Vagina (tissue), 2 donors: ENCODE results near the gene USP17L5. TPM values are rescaled to one million over a fixed set of nuclear protein-coding genes. Genes with fewer than 3 reads are reported as not detected.
"Not testable (repeated sequence)": the region's sequence is repeated elsewhere in the genome, so short reads cannot be mapped to it uniquely, and the experiment has no call there.

Experiments
- DNase-seq, 2 donors: peaks; one replicate each; pipeline ENCODE4 v3.0.0-alpha.2; 2017; ENCODE audit errors: extremely low spot score in 2 of 2
- H3K27ac ChIP-seq: fragments of 200-600 bp; sonication (generic); one replicate; pipeline ENCODE4 v1.5.1; 2019
- H3K27me3 ChIP-seq: fragments of 200-600 bp; sonication (generic); one replicate; pipeline ENCODE4 v1.5.1; 2019
- H3K36me3 ChIP-seq, 2 donors: fragments of 200-600 bp; sonication (generic); one replicate each; pipeline ENCODE4 v1.5.1; 2017 to 2019
- H3K4me1 ChIP-seq: fragments of 200-600 bp; sonication (generic); one replicate; pipeline ENCODE4 v1.5.1; 2019
- H3K4me3 ChIP-seq, 2 donors: fragments of 200-600 bp; sonication (generic); 1 replicate in 1 of 2; 2 replicates in 1 of 2; pipeline ENCODE4 v1.5.1; 2016 to 2019
- H3K9me3 ChIP-seq: fragments of 200-600 bp; sonication (generic); one replicate; pipeline ENCODE4 v1.5.1; 2019
- intact Hi-C: fragments of 100-400 bp; cut with DNase I; formaldehyde crosslinking; loops from one replicate; pipeline ENCODE4 v1.15.1; 2023
- total RNA-seq: library from RNA; depleted of rRNA; stranded (reverse); fragments of >200 nt; gene quantifications from one replicate; pipeline ENCODE4 v1.2.3, GENCODE V29; 2016

USP17L5 gene, protein sequence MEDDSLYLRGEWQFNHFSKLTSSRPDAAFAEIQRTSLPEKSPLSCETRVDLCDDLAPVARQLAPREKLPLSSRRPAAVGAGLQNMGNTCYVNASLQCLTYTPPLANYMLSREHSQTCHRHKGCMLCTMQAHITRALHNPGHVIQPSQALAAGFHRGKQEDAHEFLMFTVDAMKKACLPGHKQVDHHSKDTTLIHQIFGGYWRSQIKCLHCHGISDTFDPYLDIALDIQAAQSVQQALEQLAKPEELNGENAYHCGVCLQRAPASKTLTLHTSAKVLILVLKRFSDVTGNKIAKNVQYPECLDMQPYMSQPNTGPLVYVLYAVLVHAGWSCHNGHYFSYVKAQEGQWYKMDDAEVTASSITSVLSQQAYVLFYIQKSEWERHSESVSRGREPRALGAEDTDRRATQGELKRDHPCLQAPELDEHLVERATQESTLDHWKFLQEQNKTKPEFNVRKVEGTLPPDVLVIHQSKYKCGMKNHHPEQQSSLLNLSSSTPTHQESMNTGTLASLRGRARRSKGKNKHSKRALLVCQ
- total RNA-seq: not detected

DNA sequence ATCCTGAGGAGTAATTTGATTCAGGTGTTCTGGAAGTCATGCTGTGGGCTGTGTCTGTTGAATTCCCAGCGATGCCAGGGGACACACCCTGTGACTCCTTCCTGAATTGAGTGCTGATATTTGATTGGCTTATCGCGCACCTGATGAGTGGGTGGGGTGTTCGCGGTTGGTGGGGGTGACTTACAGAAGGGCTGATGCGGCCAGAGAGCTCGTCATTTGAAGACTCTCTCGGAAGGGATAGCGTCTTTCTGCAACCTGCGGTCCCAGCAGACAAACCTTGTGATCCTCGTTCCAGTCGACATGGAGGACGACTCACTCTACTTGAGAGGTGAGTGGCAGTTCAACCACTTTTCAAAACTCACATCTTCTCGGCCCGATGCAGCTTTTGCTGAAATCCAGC, at the start of gene USP17L5:
USP17L5 (plus strand) TSS at position 301 of the 400 bp plus-strand sequence; CDS start at position 301, 0 bp downstream.
- DNase-seq, H3K4me1 ChIP-seq, intact Hi-C loops: not testable (repeated sequence)

DNA sequence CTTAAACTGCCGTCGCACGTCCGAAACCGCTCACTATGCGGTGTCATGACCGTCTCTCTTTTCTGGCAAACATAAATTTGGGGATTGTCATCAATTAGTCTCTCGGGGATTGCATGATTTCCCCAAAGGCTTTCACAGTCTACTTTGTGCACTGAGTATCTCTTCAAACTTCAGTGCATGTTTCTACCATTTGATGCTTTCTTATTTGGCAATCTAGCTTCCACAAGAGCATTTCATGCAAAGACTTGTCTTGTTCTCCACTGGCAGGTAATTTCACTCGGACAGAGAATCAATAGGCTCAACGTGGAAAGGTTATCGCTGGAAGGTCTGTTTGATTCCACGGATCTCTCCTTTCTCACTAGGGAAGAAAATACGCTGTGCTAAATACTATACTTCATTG, 15.0 kb upstream of the USP17L5 start:
- H3K4me3 ChIP-seq, intact Hi-C loops, H3K36me3 ChIP-seq, H3K27ac ChIP-seq, H3K27me3 ChIP-seq, DNase-seq, H3K9me3 ChIP-seq, H3K4me1 ChIP-seq: not testable (repeated sequence)

More for the DNA sequence above, at the start of gene USP17L5:
- H3K27me3 ChIP-seq, H3K27ac ChIP-seq, H3K4me3 ChIP-seq, H3K36me3 ChIP-seq, H3K9me3 ChIP-seq: not testable (repeated sequence)

DNA sequence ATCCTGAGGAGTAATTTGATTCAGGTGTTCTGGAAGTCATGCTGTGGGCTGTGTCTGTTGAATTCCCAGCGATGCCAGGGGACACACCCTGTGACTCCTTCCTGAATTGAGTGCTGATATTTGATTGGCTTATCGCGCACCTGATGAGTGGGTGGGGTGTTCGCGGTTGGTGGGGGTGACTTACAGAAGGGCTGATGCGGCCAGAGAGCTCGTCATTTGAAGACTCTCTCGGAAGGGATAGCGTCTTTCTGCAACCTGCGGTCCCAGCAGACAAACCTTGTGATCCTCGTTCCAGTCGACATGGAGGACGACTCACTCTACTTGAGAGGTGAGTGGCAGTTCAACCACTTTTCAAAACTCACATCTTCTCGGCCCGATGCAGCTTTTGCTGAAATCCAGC, 14.3 kb upstream of the USP17L5 start, which contains the start of gene USP17L24:
USP17L24 (plus strand) TSS at position 301 of the 400 bp plus-strand sequence; CDS start at position 301, 0 bp downstream.
- DNase-seq, intact Hi-C loops, H3K36me3 ChIP-seq, H3K27ac ChIP-seq, H3K4me1 ChIP-seq, H3K4me3 ChIP-seq, H3K9me3 ChIP-seq, H3K27me3 ChIP-seq: not testable (repeated sequence)

DNA sequence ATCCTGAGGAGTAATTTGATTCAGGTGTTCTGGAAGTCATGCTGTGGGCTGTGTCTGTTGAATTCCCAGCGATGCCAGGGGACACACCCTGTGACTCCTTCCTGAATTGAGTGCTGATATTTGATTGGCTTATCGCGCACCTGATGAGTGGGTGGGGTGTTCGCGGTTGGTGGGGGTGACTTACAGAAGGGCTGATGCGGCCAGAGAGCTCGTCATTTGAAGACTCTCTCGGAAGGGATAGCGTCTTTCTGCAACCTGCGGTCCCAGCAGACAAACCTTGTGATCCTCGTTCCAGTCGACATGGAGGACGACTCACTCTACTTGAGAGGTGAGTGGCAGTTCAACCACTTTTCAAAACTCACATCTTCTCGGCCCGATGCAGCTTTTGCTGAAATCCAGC, 9.6 kb upstream of the USP17L5 start, which contains the start of gene USP17L25:
USP17L25 (plus strand) TSS at position 301 of the 400 bp plus-strand sequence; CDS start at position 301, 0 bp downstream.
- not testable (repeated sequence) for H3K36me3 ChIP-seq, H3K27me3 ChIP-seq

DNA sequence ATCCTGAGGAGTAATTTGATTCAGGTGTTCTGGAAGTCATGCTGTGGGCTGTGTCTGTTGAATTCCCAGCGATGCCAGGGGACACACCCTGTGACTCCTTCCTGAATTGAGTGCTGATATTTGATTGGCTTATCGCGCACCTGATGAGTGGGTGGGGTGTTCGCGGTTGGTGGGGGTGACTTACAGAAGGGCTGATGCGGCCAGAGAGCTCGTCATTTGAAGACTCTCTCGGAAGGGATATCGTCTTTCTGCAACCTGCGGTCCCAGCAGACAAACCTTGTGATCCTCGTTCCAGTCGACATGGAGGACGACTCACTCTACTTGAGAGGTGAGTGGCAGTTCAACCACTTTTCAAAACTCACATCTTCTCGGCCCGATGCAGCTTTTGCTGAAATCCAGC, 4.8 kb upstream of the USP17L5 start, which contains the start of gene USP17L26:
USP17L26 (plus strand) TSS at position 301 of the 400 bp plus-strand sequence; CDS start at position 301, 0 bp downstream.
- H3K27me3 ChIP-seq, intact Hi-C loops, DNase-seq: not testable (repeated sequence)

More for the DNA sequence above, 9.6 kb upstream of the USP17L5 start, which contains the start of gene USP17L25:
- H3K9me3 ChIP-seq, intact Hi-C loops, DNase-seq, H3K4me1 ChIP-seq, H3K4me3 ChIP-seq, H3K27ac ChIP-seq: not testable (repeated sequence)

DNA sequence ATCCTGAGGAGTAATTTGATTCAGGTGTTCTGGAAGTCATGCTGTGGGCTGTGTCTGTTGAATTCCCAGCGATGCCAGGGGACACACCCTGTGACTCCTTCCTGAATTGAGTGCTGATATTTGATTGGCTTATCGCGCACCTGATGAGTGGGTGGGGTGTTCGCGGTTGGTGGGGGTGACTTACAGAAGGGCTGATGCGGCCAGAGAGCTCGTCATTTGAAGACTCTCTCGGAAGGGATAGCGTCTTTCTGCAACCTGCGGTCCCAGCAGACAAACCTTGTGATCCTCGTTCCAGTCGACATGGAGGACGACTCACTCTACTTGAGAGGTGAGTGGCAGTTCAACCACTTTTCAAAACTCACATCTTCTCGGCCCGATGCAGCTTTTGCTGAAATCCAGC, 4.6 kb downstream of the USP17L5 start, which contains the start of gene USP17L27:
USP17L27 (plus strand) TSS at position 301 of the 400 bp plus-strand sequence; CDS start at position 301, 0 bp downstream.
- H3K27ac ChIP-seq, H3K4me1 ChIP-seq, H3K36me3 ChIP-seq, H3K27me3 ChIP-seq, DNase-seq, H3K4me3 ChIP-seq, intact Hi-C loops, H3K9me3 ChIP-seq: not testable (repeated sequence)

More for the DNA sequence above, 4.8 kb upstream of the USP17L5 start, which contains the start of gene USP17L26:
- H3K27ac ChIP-seq, H3K4me1 ChIP-seq, H3K4me3 ChIP-seq, H3K9me3 ChIP-seq, H3K36me3 ChIP-seq: not testable (repeated sequence)

DNA sequence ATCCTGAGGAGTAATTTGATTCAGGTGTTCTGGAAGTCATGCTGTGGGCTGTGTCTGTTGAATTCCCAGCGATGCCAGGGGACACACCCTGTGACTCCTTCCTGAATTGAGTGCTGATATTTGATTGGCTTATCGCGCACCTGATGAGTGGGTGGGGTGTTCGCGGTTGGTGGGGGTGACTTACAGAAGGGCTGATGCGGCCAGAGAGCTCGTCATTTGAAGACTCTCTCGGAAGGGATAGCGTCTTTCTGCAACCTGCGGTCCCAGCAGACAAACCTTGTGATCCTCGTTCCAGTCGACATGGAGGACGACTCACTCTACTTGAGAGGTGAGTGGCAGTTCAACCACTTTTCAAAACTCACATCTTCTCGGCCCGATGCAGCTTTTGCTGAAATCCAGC, 9.4 kb downstream of the USP17L5 start, which contains the start of gene USP17L28:
USP17L28 (plus strand) TSS at position 301 of the 400 bp plus-strand sequence; CDS start at position 301, 0 bp downstream.
- H3K27me3 ChIP-seq, H3K36me3 ChIP-seq, DNase-seq, intact Hi-C loops, H3K9me3 ChIP-seq, H3K4me3 ChIP-seq, H3K27ac ChIP-seq, H3K4me1 ChIP-seq: not testable (repeated sequence)

DNA sequence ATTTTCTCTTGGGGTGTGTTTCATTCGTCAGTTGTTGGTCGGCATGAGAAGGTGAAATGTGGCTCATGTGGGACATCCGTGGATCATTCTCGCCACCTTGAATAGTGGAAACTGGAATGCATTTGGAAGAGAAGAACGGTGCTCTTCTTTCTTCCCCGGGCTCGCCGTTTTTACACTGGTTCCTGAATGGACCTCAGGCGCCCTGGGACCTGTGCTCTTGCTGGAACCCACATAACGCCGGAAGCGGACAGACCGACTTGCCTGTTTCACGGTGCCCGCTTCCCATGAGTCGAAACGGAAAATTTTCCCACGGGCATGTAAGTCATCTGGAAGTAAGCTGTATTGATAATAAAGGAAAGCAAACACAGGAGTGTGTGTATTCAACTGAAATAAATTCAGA, 11.7 kb downstream of the USP17L5 start:
- DNase-seq, H3K27me3 ChIP-seq, H3K4me3 ChIP-seq, H3K36me3 ChIP-seq, intact Hi-C loops, H3K9me3 ChIP-seq, H3K27ac ChIP-seq, H3K4me1 ChIP-seq: not testable (repeated sequence)

DNA sequence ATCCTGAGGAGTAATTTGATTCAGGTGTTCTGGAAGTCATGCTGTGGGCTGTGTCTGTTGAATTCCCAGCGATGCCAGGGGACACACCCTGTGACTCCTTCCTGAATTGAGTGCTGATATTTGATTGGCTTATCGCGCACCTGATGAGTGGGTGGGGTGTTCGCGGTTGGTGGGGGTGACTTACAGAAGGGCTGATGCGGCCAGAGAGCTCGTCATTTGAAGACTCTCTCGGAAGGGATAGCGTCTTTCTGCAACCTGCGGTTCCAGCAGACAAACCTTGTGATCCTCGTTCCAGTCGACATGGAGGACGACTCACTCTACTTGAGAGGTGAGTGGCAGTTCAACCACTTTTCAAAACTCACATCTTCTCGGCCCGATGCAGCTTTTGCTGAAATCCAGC, 14.1 kb downstream of the USP17L5 start, which contains the start of gene USP17L29:
USP17L29 (plus strand) TSS at position 301 of the 400 bp plus-strand sequence; CDS start at position 301, 0 bp downstream.
- H3K4me3 ChIP-seq, H3K36me3 ChIP-seq, H3K9me3 ChIP-seq, H3K27ac ChIP-seq, H3K27me3 ChIP-seq, DNase-seq, intact Hi-C loops, H3K4me1 ChIP-seq: not testable (repeated sequence)

DNA sequence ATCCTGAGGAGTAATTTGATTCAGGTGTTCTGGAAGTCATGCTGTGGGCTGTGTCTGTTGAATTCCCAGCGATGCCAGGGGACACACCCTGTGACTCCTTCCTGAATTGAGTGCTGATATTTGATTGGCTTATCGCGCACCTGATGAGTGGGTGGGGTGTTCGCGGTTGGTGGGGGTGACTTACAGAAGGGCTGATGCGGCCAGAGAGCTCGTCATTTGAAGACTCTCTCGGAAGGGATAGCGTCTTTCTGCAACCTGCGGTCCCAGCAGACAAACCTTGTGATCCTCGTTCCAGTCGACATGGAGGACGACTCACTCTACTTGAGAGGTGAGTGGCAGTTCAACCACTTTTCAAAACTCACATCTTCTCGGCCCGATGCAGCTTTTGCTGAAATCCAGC, 23.6 kb downstream of the USP17L5 start, which contains the start of gene USP17L30:
USP17L30 (plus strand) TSS at position 301 of the 400 bp plus-strand sequence; CDS start at position 301, 0 bp downstream.
- H3K9me3 ChIP-seq: not testable (repeated sequence)

DNA sequence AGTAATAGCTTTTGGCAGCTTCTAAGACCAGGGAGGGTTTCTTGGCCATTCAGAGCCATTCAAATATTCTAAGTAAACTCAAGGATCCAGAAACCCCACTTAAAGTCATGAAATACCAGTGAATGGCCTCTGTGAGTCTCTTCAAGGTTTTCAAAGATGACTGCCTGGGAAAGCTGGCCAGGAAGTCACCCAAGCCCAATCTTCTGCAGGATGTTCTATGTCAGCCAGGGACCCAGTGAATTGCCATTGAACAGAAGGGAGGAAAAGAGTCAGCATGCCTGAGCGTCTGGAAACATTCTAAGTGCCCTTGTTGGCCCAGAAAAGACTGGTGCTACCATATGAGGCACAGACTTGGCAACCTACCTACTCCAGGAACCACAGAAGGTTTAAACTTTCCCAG, 40.7 kb downstream of the USP17L5 start:
- H3K36me3 ChIP-seq, H3K27ac ChIP-seq, H3K9me3 ChIP-seq, H3K27me3 ChIP-seq, DNase-seq, H3K4me3 ChIP-seq, intact Hi-C loops, H3K4me1 ChIP-seq: not testable (repeated sequence)

More for the DNA sequence above, 23.6 kb downstream of the USP17L5 start, which contains the start of gene USP17L30:
- intact Hi-C loops, H3K4me3 ChIP-seq, H3K36me3 ChIP-seq, H3K27ac ChIP-seq, DNase-seq, H3K27me3 ChIP-seq, H3K4me1 ChIP-seq: not testable (repeated sequence)
